Measurements from ENCODE around the gene BNIP3.

- TF ChIP-seq CTCF (IDR thresholded peaks at IDR 0.05; ENCODE audit: insufficient read depth, low read length, poor library complexity, severe bottlenecking) (no peak), EZH2phosphoT487 (conservative IDR thresholded peaks at IDR 0.05; ENCODE audit: low read length) (no peak)
Observed at GRCh38 chr10:132002004-132002403, 20.3 kb upstream of the BNIP3 start.
